GM21526 (cell line): ENCODE results near the gene LPAR6.
"Not testable (repeated sequence)": the region's sequence is repeated elsewhere in the genome, so short reads cannot be mapped to it uniquely, and the experiment has no call there.

Experiments
- ATAC-seq: cut with Tn5 transposase; IDR thresholded peaks from one replicate; pipeline ENCODE4 v1.9.1; 2021; ENCODE audit warnings: moderate library complexity; ENCODE audit not compliant: unreplicated experiment, low FRiP score

LPAR6 gene

DNA sequence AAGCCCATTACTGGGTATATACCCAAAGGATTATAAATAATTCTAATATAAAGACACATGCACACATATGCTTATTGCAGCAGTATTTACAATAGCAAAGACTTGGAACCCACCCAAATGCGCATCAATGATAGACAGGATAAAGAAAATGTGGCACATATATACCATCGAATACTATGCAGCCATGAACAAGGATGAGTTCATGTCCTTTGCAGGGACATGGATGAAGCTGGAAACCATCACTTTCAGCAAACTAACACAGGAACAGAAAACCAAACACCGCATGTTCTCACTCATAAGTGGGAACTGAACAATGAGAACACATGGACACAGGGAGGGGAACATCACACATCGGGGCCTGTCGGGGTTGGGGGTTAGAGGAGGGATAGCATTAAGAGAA, 9.1 kb upstream of the LPAR6 start:
- ATAC-seq = not testable (repeated sequence)

DNA sequence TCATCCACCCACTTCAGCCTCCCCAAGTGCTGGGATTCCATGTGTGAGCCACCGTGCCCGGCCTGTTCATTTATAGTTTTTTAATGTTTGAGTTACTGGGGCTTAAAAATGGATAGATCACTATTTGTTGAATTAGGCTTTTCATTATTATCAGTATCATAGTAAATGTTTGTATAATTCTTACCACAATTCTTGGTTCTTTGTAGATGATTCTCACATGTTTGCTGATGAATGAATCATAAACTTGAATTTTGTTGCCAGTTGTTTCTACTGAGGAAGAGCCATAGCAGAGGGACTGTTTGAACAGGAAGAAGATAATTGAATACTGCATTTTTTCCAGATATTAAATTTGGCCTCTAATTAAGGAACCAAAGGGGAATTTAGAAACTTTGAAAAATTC, 2.6 kb upstream of the LPAR6 start:
- ATAC-seq = no peak

DNA sequence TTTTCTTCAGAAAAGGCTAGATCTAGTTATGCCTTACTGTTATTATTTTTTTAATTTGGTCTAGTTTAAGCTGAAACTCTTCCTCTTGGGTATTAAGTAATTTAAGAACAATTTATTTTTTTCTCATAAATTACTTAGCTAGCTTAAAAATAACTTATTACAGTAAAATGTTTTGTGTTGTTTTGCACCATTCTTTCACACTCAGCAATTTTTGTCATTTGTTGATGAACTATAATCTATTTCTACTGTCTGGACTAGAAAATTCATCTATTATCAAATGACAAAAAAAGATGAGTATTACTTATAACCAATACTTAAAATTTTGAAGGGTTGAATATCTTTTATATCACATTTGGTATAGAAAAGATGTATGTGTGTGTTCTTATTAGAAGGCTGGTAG, 1.6 kb upstream of the LPAR6 start:
- ATAC-seq = no peak

DNA sequence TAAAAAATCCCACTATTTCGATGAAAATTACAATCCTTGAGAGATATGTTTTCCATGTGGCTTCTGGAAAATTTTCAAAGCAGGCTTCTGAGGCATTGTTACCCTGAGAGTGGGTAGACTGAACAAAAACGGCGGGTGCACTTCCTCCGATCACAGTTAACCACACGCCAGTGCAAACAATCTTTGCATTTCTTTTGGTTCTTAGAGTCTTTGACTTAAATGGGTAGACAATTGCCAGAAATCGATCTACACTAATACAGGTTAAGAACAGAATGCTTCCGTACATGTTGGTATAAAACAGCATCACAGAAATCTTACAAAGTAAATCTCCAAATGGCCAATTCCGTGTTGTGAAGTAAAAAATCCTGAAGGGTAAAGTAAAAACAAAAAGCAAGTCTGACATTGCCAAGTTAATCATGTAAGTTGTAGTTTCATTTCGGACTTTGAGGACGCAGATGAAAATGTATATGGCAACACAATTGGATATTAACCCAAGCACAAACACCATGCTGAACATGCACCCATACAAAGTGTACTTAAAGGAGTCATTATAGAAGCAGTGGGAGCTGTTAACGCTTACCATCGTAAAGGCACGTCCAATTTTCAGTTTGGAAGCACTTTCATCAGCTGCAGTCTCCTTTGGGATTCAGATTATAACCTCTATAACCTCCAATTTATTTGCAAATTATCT, 927 bp downstream of the LPAR6 start:
- no peak for ATAC-seq

DNA sequence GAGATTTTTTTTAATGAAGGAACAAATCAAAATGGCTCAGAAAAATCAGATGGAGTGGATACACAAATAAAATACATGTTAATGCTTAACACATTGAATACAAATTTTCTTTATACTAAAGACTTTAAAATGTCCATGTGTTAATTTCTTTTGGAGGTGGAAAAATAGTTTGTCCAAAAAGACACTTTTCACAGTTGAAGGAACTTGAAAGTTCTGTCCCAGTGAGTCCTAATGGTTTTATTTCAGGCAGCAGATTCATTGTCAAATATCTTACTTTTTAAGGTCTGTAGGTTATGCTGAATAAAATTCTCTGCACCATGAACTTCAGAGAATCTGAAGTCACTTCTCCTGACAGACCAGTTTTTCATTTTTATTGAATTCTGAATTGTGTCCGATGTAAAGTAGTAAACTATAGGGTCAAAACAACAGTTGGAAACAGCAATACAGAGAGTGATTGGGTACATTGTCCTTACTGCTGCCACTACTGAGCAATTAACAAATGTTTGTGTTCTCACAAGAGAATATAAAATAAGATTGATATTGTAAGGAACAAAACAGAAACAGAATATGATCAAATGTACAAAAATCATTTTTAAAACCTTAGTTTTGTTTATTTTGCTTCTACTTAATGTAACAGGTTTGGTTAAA, 1.6 kb downstream of the LPAR6 start:
- ATAC-seq = no peak

DNA sequence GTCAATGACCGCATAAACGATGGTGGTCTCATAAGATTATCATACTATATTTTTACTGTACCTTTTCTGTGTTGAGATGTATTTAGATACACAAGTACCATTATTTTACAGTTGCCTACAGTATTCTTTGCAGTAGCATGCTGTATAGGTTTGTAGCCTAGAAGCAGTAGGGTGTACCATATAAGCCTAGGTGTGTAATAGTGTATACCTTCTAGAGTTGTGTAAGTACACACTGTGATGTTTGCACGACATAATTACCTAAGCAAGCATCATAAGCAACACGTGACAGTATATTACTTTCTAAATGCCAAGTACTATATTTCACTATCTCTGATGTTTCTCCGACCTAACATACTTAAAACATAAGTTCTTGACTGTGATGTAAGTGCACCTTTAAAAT, 2.7 kb downstream of the LPAR6 start:
- ATAC-seq = no peak

DNA sequence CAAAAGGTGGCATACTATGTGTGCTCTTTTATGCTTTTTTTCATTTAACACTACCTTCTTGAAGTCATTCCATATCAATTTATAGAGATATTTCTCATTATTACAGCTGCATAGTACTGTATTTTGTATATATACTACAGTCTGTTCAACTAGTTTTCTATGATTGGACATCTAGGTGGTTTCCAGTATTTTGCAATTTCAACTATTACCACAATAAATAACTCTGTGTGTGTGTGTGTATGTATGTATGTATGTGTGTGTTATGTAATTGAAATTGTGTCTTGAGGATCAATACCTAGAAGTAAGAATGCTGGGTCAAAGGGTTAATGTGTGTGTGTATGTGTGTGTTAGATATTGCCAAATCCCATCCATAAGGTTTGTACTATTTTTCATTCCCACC, 7.0 kb downstream of the LPAR6 start:
- ATAC-seq = no peak

DNA sequence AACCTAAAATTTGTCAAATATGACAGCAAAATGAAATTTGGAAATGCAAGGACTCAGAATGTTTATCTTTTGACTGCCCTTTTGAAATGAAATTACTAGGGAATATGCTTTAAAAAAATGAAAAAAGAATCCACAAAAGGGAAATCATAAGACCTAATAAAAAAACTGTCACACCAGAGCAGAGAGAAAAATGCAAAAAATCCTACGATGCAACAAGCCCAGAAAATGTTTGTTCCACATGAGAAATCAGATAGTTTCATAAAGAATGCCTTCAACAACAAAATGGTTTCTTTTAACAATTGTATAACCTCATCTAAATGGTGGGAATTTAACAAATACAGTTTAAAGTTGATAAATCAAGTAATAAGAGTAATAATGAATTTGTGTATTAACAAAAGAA, 8.0 kb downstream of the LPAR6 start:
- no peak for ATAC-seq

DNA sequence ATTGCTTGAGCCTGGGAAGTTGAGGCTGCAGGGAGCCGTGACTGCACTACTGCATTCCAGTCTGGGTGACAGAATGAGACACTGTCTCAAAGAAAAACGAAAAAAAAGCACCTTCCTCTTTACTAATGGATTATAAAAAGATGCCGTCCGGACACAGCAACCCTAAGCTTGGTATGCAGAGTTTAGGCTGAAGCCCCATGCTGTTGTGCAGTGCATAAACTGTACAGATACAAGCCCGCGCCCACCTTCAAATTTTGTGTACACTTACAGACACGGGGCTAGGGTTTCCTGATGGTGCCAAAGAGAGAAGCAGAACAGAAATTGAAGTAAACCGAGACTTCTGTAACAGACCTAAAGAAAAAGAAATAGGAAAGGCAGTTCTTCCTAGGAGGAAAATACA, 9.0 kb downstream of the LPAR6 start:
- no peak for ATAC-seq

DNA sequence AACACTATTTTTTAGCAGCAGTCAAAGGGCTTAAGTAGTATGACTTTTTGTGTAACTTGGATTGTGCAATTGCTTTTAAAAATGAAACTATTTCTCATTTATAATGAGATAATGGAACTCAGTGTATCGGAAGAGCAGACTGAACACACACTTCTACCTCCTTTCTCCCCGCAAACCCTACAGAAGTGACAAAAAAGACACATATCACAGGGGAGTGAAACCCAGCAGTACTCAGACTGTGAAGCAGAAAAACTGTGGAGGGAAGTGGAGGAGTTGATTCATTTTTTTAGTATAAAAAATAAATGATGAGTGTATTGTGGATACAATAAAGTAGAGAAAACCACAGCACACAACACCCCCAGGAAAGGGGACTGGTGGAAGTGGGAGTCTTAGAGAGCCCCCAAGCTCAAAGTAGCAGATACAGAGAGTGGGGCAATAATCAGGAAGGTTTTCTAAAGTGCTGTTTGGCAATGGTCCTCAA, 9.7 kb downstream of the LPAR6 start:
- no peak for ATAC-seq

DNA sequence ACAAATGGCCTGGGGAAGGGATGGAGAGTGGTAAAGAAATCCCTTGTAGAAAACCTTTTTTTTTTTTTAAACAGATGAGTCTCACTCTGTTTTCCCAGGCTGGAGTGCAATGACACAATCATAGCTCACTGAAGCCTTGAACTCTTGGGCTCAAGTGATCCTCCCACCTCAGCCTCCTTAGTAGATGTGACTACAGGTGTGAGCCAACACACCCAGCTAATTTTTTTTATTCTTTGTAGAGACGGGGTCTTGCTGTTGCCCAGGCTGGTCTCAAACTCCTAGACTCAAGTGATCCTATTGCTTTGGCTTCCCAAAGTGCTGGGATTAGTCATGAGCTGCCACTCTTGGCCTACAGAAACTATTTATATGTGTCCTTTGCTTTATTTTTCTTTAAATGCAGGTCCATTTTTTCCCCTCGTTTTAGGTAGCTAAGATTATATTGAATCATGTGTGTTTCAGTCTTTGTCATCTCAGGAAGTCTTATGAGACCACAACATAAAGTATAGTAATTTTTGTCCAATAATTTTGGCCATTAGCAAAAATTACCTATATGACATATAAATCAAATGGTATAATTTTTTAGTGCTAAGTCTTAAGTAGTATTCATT, 10.5 kb downstream of the LPAR6 start:
- ATAC-seq = no peak

DNA sequence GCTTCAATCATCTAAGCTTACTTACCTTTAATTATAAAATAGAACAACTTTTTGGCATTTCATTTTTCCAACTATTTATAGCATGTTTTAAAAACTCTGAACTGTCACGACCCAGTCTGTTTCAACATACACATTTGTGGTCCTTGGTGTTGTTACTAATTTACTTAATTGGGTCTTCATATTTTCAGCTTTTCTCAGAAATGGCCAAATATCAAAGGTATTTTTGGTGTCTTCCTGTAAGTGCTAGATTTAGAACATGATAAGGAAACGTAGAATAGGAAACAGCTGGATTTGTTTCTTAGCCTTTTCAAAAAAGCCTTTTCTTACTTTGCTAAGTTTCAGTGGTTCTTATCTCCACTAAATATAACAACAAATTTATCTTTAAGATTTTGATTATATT, 11.4 kb downstream of the LPAR6 start:
- no peak for ATAC-seq

DNA sequence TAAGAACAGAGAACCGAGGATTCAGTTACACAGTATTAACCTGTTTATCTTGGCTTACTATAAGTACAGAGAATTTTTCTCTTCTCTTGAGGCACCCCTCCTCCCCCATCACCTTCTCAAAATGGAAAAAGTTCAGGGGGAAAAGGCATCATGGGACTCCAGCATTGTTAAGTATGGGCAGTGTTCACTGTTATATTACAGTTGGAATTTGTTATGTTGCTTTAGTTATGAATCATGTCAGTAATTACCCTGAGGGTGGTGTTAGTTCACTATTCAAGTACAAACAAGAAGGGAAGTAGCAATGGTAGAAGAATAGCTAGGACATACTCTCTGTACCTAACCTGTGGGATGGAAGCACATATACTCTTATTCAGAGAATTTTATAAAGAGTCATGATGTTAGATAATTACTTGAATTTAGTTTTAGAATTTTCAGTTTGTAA, 12.0 kb downstream of the LPAR6 start:
- no peak for ATAC-seq

DNA sequence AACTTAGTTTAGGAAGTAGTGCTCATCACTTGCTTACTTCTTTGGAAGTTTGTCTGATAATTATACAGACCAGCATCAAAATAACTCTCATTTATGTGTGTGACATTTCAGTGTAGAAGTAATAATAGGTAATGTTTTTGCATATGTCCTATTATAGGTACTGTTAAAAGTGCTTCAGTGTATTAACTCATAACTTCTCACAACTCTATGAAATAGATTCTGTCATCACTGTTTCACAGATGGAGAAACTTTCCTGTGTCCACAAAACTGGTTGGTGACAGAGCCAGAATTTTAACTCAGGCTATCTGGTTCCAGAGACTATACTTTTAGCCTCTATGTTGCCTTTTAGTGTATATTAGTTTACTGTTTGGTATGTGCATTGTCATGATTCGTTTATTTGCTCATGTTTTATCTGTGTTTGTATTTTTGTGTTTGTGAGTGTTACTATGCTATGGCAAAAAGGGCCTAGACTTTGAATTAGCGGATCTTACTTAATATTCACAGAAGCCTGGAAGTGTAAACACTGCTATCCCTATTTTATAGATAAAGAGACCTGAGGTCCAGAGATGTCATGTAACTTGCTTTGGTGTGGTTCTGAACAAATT, 12.7 kb downstream of the LPAR6 start:
- ATAC-seq = no peak

DNA sequence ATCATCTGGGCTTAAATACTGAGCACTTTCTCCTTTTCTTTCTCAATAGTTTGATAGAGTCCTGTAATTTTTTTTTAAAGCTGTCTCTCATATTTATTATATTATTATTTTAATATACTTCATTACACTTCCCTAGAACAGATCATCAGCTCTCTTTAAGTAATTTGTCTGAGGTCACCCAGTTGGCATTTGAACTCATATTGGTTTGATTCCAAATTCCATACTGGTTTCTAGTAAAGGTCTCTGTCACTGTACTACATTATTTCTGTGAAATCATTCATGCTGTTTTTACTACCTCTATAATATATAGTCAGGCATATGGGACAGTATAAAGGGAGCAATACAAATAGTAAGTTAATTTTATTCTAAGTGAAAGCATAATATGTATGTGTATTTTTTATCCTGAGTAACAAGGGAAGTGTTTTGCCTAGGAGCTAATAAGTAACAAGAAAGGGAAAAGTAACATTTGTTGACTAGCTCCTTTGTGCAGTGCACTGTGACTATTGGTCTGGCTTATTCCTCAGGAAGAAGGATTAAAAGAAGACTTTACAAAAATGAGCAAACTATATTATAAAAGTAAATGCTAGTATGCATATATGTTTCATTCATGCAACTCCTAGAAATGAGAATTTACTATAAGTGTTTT, 14.3 kb downstream of the LPAR6 start:
- ATAC-seq = no peak

DNA sequence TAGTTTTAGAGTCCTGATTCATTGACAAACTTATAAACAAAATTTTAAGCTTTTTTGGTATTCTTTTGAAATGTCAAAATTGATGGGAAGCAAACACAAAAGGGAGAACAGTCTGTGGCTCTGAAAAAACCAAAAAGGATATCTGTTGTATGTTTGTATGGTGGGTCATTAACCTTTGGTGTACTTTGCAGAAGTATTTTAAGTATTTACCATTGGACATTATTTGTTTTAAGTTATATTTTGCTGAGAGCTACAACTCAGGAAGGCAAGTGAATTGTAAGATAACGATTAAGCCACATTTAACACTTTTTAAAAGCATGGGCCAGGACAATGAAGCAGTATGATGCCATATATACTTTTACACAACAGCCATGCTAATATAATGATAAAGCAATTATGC, 15.2 kb downstream of the LPAR6 start:
- no peak for ATAC-seq

DNA sequence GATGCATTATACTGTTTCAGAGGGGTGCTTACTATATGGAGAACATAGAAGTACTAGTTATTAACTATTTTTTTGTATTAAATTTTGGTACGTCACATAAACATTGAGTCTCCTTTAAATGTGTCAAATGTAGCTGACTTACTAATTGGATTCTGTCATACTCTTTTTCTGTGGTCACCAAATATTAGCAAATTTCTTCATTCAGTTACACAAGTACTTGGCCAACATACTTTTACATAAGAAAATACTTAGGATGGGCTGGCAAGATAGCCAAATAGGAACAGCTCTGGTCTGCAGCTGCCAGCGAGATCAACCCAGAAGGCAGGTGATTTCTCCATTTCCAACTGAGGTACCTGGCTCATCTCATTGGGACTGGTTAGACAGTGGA, 19.2 kb downstream of the LPAR6 start:
- no peak for ATAC-seq

DNA sequence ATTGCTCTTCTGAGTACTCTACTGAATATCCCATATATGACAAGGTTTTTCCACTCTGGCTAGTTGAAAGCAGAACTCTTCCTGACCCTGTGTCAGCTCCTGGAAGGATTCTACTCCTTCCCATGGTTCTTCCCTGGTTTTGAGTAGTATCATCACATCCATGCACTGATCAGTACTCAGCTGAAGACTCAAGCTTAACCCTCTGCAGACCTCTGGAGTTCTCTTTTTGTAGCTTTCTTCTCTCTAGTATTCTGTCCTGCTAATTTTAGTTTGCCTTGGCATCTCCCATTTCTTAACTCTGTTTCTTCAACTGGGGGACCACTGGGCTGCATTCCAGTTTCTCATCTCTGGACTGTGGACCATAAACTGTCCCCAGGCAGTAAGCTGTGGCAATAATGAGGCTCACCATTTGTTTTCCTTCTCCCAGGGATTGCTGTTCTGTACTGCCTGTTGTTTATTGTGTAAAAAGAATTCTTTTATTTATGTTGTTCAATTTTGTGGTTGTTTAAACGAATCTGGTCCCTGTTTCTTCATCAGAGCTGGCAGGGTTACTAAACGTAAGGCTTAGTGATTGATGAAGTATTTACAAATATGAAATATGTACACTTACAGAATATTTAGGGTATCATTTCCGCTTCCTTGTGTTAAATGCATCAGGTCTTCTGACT, 19.7 kb downstream of the LPAR6 start:
- ATAC-seq = no peak

DNA sequence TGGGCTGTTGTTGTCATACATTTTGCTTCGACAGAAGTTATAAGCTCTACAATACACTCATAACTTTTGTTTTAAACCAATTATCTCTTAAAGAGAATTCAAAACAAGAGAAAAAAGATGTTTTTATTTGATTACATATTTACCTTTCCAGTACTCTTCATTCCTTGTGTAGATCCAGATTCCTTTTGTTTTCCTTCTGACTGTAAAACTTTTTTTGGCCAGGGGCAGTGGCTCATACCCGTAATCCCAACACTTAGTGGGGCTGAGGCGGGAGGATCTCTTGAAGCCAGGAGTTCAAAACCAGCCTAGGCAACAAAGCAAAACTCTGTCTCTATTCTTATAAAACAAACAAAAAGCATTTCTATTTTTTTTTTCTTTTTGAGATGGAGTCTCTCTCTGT, 21.7 kb downstream of the LPAR6 start:
- no peak for ATAC-seq

DNA sequence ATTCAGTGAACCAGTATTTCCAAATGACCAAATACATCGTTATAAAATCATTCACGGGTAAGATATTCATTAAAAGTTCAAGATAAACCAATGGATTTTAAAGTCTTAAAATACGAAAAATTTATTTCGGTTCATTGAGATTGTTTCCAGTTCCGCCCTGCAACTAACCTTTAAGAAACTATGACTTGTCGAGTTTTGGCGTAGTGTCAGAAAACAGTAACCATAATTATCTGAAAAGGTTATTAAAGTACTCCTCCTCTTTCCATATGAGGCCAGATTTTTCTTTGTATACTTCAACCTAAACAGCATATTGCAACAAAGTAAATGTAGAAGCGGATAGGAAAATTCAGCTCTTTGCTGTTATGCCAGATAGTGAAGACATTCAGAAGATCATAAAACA, 26.1 kb downstream of the LPAR6 start:
- no peak for ATAC-seq

DNA sequence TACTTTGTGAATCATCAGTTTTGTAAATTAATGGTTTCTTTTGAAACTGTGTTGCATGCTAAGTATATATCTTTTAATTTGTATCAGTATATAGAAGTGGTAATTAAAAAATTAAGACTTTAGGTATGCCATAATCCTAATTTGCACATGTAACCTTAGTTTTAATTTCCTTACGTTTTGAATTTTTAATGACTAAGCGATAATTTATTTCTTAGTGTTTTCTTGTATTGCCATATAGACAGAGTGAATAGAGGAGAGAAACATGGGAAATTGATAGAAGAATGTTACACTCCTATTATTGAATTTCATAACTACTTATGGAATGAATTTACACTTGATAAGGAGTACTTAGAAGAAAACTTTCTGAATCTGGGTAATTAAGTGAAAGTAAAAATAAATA, 29.5 kb downstream of the LPAR6 start:
- no peak for ATAC-seq
